C1 segment of cervical spinal cord (tissue), 14 donors: ENCODE measurements around the gene SHC4.
"Not testable (repeated sequence)": the region's sequence is repeated elsewhere in the genome, so short reads cannot be mapped to it uniquely, and the experiment has no call there.

ENCODE experiments used
- DNase-seq, 14 donors: peaks; one replicate each; lab custom pipeline; 2025; lab: John Stamatoyannopoulos, UW

Gene SHC4, protein sequence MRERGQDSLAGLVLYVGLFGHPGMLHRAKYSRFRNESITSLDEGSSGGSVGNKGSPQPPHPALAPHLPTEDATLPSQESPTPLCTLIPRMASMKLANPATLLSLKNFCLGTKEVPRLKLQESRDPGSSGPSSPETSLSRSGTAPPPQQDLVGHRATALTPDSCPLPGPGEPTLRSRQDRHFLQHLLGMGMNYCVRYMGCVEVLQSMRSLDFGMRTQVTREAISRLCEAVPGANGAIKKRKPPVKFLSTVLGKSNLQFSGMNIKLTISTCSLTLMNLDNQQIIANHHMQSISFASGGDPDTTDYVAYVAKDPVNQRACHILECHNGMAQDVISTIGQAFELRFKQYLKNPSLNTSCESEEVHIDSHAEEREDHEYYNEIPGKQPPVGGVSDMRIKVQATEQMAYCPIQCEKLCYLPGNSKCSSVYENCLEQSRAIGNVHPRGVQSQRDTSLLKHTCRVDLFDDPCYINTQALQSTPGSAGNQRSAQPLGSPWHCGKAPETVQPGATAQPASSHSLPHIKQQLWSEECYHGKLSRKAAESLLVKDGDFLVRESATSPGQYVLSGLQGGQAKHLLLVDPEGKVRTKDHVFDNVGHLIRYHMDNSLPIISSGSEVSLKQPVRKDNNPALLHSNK

DNA sequence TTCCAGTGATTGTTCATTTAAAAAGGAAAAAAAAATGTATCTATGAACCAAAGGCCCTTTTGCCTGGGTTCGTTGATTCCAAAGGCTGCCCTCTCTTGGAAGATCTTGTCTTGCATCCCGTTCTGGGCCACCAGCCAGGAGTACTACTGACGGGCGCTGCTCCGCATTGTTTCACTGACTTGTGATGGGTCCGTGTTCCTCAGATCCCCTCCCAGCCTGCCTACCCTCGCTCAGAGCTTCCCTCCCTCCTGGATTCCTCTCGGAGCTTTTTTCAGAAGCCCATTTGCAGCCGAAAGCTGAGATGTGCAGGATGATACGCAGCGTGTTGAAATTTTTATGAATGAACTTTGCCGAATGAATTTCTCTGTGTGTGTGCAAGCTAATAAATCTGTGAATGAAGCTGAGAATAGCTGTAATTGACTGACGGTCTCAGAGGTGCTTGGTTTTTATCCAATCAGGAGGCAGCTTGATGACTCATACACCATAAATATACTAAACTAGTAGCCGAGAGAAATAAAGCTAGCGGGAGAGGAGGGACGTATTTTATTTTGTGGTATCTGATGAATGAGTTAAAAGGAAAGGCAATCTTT, at the start of gene SHC4:
SHC4 (minus strand) TSS at position 396 of the 590 bp plus-strand sequence. CDS start 904 bp downstream, outside the sequence.
- DNase-seq = peak; percentile 9 to 78 (median 58)

DNA sequence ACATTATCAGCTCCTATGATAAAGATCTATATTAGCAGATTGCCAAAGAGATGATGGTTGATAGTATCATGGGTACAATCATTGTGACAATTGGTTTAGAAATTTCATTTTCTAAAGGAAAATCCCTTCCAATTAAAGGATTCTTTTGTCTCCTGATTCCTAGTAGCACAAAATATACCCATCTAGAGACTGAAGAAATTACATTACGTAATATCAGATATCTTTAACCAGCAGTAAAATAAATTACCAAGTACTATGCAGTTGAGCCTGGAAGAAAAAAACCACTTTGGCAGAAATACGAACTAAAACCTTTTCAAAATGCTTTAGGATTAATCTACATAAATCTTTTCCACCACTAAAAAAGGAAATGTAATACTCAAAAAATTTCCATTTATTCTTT, 35.6 kb upstream of the SHC4 start:
- no peak for DNase-seq

DNA sequence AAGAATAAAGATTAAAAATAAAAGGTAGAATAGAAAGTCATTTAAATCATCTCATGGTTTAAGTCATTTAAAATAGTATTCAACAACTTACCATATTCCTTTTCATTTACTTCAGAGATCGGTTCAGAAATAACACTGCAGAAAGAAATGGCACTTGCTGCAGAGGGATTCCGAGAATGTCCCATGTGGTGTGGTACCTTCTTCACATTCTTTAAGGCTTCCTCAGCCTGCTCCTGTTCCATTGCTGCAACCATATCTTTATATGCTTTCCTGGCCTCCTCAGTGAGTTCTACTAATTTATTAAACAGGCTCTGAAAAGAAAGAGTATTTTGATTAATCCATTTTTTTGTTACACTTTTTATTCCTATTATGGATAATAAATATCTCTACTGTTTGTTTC, 32.6 kb upstream of the SHC4 start:
- no peak for DNase-seq

DNA sequence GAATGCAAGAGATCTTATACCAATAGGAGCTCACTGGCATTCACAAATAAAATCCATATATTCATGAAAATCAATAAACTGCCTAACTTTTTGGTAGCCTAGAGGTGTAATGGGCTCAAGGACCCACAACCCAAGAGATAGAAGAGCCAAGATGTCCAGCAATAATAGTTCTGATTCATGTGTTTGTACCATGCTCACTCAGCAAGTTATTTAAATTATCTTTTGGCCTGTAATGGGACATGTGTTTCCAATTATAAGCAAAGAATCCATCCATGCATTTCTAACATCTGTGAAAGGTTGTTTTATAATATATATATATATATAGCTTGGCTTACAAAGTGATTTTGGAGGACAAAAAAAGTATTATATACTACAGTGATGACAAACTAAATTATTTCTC, 29.7 kb upstream of the SHC4 start:
- no peak for DNase-seq

DNA sequence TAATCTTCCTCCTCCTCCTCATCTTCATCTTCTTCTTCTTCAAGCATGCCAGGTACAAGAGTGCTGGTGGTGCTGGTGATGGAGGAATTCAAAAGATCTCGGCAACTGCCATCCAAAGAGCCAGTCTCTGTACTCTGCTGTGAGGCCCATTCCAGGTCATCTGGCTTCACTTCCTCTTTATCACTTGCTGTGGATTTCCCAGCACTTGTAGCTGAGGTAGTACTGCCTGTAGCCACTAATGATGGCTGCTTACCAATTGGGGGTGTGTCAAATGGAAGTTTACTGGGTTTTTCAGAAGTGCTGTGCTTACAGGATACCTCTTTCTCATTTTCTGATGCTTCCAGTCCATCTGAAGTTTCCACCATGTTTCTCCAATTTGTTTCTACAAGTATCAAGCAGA, 28.8 kb upstream of the SHC4 start:
- DNase-seq = no peak

DNA sequence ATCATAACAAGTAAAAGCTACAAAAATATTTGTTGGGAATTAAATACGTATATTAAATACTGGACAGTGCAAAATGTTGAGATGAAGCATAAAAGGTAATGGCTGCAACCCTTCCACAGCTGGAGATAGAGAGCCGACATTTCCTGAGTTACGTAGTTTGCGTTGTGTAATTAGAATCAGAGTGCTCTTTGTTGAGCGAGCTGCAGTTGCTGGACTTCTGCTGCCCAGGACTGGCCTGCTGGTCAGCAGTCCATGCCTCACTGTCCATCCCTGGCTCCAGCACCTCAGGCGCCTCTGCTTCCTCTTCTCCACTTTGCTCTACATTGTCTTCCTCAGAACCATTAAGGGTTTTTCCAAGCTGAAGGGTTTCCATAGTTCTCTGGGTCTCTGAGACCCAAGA, 28.4 kb upstream of the SHC4 start:
- no peak for DNase-seq

DNA sequence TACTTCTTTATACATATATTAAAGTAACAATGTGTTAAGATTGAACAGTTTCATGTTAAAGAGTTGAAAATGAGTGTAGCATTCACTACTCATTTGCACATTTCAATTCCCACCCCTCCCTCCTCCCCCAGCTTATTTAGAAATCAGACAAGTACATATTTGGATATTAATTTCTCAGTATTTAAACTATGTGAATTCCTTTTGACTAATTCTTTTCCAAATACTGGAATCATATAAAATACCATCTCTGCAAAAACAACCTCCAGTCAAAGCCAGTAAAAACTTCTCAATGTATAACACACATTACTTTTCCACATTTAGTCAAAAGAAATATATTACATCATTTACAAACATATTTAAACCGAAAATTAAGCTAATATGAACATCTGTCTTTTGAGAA, 25.5 kb upstream of the SHC4 start:
- DNase-seq = no peak

DNA sequence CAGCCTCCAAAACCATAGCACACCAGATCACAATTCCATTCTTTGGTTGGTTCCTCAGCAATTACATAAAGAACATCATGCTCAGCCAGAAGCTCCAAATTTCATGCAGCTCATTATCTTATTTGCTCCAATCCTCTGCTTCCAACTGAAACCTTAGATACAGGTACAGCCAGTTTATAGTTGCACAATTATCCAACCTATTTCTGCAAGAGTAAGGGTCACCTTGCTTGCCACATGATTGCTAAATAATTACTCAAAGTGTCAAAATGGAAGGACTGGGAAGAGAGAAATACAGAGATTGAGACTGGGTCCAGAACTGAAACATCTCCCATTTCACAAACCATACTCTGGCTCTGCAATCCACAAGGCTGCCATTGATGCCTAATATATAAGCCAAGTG, 23.4 kb upstream of the SHC4 start:
- DNase-seq = no peak

DNA sequence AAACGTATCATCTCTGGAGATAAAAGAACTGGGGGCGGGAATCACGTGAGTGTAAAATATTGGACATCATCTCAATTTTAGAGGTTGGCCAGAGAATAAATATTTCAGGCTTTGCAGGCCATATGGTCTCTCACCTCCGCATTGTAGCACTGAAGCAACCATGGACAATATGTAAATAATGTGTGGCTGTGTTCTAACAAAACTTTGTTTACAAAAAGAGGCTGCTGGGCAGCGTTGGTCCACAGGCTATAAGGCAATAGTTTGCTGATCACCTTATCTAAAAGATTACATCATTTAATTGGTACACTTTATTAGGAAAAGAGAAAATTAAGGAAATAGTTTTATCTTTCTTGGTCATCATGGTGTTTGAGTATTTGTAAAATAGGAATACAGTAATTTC, 22.5 kb upstream of the SHC4 start:
- DNase-seq = no peak

DNA sequence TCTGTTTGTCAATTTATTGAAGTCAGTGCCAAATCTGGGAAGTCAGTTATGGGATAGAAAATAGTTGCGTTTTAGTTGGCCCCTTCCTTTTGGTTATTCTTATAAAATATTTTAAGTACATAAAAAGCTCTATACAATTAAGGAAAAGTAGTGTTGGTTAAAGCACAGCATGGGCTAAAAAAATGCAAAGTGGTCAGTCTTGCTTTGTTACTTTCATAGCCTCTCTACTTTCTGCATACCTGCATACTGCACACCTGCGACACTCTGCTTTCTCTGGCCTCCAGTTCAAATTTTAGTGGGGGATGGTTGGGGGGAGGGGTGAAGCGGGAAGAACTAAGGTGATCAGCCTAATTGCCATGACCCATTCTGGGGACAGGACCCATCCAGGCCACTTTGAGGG, 21.8 kb upstream of the SHC4 start:
- DNase-seq = no peak

DNA sequence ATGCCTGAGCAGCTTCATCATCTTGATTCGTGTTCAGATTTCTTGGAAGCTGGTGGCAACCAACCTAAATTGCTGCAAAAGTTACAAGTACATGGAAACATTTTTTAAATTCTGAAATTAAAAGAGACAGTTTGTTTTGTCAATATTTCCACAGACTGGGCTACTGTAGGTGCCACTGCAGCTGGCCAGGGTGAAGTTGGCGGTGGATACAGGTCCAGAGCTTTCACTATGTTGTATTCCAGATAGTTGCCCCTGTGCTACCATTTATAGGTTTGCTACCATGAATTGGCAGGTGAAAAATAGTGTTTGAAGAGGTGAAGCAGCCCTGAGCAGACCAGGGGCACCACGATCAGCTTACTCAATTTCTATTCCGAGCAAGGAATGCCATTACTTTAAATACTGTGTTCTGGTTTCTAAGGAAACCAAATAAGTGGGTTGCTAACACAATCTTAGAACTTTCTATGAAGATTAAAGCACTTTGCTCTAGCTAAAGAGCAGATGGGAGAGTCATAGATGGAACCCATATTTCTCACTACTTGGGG, 21.2 kb upstream of the SHC4 start:
- no peak for DNase-seq

DNA sequence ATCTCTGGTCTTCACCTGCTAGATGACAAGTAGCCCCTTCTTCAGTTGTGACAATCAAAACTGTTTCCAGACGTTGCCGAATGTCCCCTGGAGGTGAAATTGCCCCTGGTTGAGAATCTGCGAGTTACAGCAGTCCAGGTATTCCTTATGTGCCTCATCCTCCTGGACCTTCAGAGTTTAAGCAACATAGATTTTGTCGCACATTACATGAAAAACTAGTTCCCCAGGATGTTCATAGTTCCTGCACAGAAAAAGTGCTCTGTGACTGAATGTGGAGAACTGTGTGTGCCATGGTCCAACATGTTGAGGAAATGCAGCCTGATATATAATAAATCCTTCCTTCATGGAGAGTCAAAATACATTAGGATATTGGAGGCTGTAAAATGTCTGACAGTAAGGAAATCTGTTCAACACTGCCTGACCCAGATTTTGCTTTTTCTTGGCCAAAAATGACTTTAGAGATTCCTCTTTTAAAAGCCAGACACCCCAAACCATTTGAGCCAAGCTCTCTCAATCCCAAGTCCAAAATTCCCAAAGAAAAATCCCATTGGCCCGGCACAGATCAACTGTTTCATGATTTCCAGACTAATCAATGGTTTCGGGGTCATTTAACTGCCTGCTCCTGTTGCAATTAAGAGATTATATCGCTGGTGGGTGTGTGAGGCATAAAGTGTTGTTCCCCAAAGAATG, 20.4 kb upstream of the SHC4 start:
- DNase-seq = no peak

DNA sequence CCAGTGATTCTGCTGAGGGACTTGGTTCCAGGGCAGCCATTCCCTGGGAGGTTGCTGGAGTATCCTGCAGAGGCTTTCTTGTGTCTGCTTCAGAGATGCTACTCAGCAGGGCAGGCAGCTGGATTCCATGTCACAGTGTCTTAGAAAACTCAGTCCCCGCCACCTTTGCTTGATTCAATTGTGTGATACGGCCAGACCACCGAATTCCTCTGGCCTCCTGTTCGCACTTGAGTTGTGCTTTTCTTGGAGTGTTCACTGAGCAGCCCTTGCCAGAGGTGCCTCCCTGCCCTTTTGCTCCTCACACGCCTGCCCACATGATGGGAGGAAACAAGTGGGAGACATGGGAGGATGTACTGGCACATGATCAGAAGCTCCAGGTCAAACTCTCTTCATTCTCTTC, 19.6 kb upstream of the SHC4 start:
- DNase-seq = no peak

DNA sequence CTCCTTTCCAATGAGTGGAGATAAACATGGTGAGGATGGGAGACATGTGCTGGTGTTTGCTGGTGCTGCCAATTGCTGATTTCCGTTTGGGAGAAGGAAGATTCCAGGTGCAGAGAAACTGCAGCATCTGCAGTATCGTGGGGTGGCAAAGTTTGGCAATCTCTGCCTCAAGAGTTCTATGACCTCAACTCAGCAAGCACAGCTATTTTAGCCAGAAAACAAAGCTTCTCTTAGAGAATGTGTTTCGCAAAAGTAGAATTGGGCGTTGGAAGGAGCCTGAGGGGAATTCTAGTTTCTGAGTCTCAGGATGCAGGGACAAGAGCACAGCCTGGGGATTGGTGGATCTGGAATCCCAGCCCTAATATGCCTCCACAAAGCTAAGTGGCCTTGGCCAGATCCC, 18.2 kb upstream of the SHC4 start:
- DNase-seq = no peak

DNA sequence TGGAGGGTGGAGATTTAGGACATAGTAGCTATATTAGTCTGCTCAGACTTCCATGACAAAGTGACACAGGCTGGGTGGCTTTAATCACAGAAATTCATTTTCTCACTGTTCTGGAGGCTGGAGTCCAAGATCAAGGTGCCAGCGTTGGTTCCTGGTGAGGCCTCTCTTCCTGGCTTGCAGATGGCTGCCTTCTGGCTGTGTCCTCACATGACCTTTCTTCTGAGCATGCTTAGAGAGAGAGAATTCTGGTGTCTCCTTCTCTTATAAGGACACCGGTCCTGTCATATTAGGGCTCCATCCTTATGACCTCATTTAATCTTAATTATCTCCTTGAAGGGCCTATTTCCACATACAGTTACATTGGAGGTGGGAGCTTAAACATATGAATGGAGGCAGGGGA, 14.9 kb upstream of the SHC4 start:
- no peak for DNase-seq

DNA sequence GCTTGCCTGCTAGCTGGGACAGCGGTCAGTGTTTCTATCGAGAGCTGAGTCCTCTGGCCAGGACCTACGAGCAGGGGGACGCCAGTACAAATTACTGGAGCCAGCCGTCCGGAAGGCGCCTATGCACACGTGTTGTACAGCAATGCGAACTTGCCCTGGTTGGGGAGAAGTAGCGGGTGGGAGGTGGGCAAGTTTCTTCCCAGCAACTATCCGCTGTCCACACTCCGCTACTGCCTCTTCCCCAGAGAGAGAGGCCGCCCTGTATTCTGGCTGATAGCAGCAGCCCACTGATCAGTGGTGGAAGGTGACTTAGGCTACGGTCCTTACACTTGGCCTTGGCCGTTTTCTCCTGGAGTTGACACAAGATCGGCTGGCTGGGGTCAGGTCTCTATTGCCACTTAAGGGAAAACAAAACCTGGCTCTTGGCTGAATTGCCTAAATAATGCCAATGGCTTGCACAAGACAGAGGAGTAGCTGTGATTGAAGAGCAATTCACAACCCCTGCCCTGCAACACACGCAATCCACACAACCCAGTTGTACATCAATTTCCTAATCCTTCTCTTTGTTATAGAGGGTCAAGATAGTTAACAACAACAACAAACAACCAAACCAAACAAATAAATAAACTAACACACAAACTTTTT, 12.8 kb upstream of the SHC4 start:
- peak in 6 of 14 donors; percentile 13 to 84 (median 73) for DNase-seq

DNA sequence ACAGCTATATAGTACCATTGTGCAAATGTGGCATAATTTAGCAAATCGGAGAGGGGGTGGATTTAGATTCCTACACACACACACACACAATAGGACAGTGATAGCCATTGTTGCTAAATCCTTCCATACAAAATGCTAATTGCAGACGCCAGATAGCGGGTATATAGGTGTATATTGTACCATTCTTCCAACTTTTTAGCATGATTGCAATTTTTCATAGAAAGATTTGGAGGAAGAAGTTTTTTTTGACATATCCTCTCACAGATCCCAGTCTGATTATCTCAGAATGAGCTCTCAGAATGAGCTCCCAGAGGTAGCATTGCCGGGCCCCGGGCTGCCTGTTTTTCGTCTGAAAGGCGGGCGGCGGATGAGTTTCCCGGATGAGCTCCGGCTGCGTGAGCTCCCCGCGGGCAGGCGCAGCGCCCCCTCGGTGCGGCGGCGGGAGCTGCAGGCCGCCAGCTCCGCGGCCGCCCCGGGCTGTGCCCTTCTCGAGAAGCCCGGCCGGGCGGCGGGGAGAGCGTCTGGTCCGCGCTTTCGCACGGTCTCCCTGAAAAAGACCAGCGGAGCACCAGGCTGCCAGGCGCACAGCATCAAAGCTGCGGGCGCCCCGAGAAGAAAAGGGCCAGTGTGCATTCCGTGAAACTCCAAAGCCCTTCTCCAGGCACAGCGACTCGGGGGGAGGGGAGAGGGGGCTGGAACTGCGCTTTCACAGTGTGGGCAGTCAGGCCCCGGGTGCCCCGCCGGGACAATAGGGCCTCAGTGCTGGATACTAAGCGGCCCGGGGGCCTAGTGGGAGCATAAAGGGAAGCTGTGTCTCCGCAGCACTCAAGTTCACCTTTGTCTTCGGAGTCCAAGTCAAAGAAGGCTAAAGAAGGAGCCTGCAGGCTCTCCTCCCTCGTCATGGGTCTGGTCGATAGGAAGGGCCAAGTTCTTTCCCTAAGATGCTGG, 12.0 kb upstream of the SHC4 start:
- DNase-seq = peak in 13 of 14 donors; percentile 75 to 98 (median 87)

DNA sequence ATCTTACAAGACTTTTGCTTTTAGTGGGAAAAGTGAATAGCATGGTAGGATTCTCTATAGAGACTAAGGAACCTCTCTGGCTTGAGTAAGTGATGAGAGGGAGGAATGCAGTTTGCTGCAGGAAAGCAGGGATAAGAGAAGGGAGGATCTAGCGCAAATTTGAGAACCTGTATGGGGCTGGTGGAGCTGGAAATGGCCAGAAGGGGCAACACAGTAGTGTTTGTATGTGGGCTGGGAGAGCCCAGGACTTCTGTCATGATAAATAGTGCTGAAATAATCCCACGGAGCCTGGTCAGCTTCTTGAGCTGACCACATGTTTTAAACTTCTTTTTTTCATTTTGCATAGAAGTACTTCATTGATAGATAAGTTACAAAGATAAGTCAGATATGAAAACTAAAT, 11.2 kb upstream of the SHC4 start:
- peak in 5 of 14 donors; percentile 4 to 19 (median 14) for DNase-seq

DNA sequence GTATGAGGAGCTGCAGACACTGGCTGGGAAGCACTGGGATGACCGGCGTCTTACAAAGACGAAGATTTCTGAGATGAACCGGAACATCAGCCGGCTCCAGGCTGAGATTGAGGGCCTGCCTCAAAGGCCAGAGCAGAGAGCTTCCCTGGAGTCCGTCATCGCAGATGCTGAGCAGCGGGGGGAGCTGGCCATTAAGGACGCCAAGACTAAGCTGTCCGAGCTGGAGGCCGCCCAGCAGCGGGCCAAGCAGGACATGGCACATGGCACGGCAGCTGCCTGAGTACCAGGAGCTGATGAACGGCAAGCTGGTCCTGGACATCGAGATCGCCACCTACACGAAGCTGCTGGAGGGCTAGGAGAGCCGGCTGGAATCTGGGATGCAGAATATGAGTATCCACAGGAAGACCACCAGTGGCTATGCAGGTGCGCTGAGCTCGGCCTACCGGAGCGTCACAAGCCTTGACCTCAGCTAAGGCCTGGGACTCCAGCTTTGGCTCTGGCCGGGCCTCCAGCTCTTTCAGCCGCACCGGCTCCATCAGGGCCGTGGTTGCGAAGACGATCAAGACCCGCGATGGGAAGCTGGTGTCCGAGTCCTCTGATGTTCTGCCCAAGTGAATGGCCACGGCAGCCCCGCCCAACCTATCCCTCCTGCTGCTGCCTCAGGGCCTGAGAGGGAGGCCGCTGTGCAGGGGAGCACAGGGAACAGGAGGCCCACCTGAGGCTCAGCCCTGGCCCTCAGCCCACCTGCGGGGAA, 9.2 kb upstream of the SHC4 start:
- DNase-seq = no peak

DNA sequence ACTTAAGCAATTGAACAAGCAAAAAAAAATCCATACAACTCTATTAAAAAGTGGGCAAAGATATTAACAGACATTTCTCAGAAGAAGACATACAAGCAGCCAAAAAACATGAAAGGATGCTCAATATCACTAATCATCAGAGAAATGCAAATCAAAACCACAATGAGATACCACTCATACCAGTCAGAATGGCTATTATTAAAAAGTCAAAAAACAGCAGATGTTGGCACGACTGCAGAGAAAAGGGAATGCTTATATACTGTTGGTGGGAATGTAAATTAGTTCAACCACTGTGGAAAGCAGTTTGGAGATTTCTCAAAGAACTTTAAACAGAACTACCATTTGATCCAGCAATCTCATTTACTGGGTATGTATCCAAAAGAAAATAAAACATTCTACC, 7.2 kb upstream of the SHC4 start:
- not testable (repeated sequence) for DNase-seq
